OCI-LY7 (cell line): Measurements from ENCODE around the gene B3GAT1. TPM values are rescaled to one million over a fixed set of nuclear protein-coding genes. Genes with fewer than 3 reads are reported as not detected.

Source experiments
- BruUV-seq: library from RNA; stranded (reverse); fragments of 400-500 nt; replicated peaks from 2 replicates; lab custom pipeline; 2021; lab: Mats Ljungman, UMichigan
- CTCF ChIA-PET: fragments of 300-600 bp; sonication (Branson Sonifier 250); formaldehyde crosslinking; loops from one replicate; lab custom pipeline; 2022; ENCODE audit warnings: antibody characterized with exemption; ENCODE audit not compliant: unreplicated experiment; lab: Charles Lee
- POLR2A ChIA-PET: fragments of 300-600 bp; sonication (Branson Sonifier 250); formaldehyde crosslinking; loops from one replicate; lab custom pipeline; 2022; ENCODE audit warnings: antibody characterized with exemption; lab: Charles Lee
- DNase-seq: peaks from one replicate; pipeline ENCODE4 v3.0.0-alpha.2; 2015; ENCODE audit warnings: low spot score
- H2AFZ ChIP-seq: fragments of 200-600 bp; sonication (generic), shearing (Covaris generic); 2 replicates; pipeline ENCODE4 v1.6.1; 2014; ENCODE audit warnings: mild to moderate bottlenecking, antibody characterized with exemption, low read length, moderate library complexity
- H3K27ac ChIP-seq: fragments of 200-600 bp; sonication (generic); 2 replicates; pipeline ENCODE4 v1.5.1; 2014; ENCODE audit warnings: mixed run types, low read depth, mild to moderate bottlenecking, moderate library complexity, low read length, inconsistent platforms; ENCODE audit not compliant: poor library complexity, severe bottlenecking
- H3K36me3 ChIP-seq: fragments of 200-600 bp; sonication (generic); 2 replicates; pipeline ENCODE4 v1.6.1; 2014; ENCODE audit warnings: mild to moderate bottlenecking, antibody characterized with exemption, low read length, moderate library complexity, mixed read lengths; ENCODE audit not compliant: insufficient read depth
- H3K4me1 ChIP-seq: fragments of 200-600 bp; sonication (generic); 2 replicates; pipeline ENCODE4 v1.5.1; 2014; ENCODE audit warnings: mild to moderate bottlenecking, low read length; ENCODE audit not compliant: insufficient read depth, poor library complexity, severe bottlenecking
- H3K4me2 ChIP-seq: fragments of 200-600 bp; sonication (generic); 2 replicates; pipeline ENCODE4 v1.6.1; 2014; ENCODE audit warnings: mild to moderate bottlenecking, low read length
- H3K4me3 ChIP-seq: fragments of 200-600 bp; sonication (generic); 2 replicates; pipeline ENCODE4 v1.5.1; 2014; ENCODE audit warnings: mild to moderate bottlenecking, low read depth, low read length; ENCODE audit not compliant: poor library complexity, severe bottlenecking
- H3K79me2 ChIP-seq: fragments of 200-600 bp; sonication (generic); 2 replicates; pipeline ENCODE4 v1.6.1; 2016; ENCODE audit warnings: low read depth, mild to moderate bottlenecking, low read length, moderate library complexity, mixed read lengths; ENCODE audit not compliant: insufficient read depth
- H3K9me2 ChIP-seq: fragments of 200-600 bp; sonication (generic); 2 replicates; pipeline ENCODE4 v1.6.1; 2016; ENCODE audit warnings: mild to moderate bottlenecking, low read length, mixed read lengths; ENCODE audit not compliant: insufficient read depth
- H3K9me3 ChIP-seq: fragments of 200-600 bp; sonication (generic); 2 replicates; pipeline ENCODE4 v1.6.1; 2014; ENCODE audit warnings: mild to moderate bottlenecking, mixed run types, low read length, mixed read lengths
- H4K20me1 ChIP-seq: fragments of 200-600 bp; sonication (generic); 2 replicates; pipeline ENCODE4 v1.6.1; 2014; ENCODE audit warnings: mild to moderate bottlenecking, antibody characterized with exemption, low read length, moderate library complexity, mixed read lengths; ENCODE audit not compliant: insufficient read depth
- CTCF ChIP-seq: fragments of 200-600 bp; sonication (generic); conservative IDR thresholded peaks from 2 replicates; pipeline ENCODE4 v1.5.1; 2014; ENCODE audit warnings: mild to moderate bottlenecking, antibody characterized with exemption, low read length, moderate library complexity, mixed read lengths
- EZH2phosphoT487 ChIP-seq: fragments of 200-600 bp; sonication (generic); IDR thresholded peaks from 2 replicates; pipeline ENCODE4 v1.6.1; 2018; ENCODE audit warnings: low read depth, borderline replicate concordance, mild to moderate bottlenecking, mixed run types, antibody characterized with exemption, low read length, moderate library complexity, mixed read lengths
- intact Hi-C: fragments of 100-400 bp; cut with micrococcal nuclease; formaldehyde crosslinking; loops from one replicate; pipeline ENCODE4 v1.10.0; 2022; ENCODE audit not compliant: unreplicated experiment
- total RNA-seq, 2 experiments: library from RNA; depleted of rRNA in 1 of 2; stranded (reverse); fragments of >200 nt in 1 of 2; shearing (Covaris generic) in 1 of 2; gene quantifications; 2 replicates each; pipeline ENCODE4 v1.2.3, GENCODE V29; 2014 to 2022

The B3GAT1 gene
- total RNA-seq, 2 experiments from 2014 or later, result not detected

- BruUV-seq, result no TSS peak
- ChIA-PET POLR2A (no interaction called here), CTCF (no interaction called here)
Observed at GRCh38 chr11:134442246-134442645, 30.2 kb upstream of the B3GAT1 start.

GRCh38 chr11:134441706-134442105 is 29.7 kb upstream of the B3GAT1 start:
- DNase-seq, result no peak
- H3K4me3 ChIP-seq, result no peak overlapping the region
- H3K36me3 ChIP-seq, result no peaks in the 10 kb centered on the region
- intact Hi-C loops, result no loop called here
- no peak overlapping the region for H2AFZ ChIP-seq
- H3K27ac ChIP-seq, result no peak overlapping the region
- BruUV-seq, result no TSS peak
- TF ChIP-seq CTCF, result no peak
- TF ChIP-seq EZH2phosphoT487, result no peak
- no peaks in the 10 kb centered on the region for H3K9me3 ChIP-seq
- no peaks in the 10 kb centered on the region for H3K79me2 ChIP-seq
- H4K20me1 ChIP-seq, result no peaks in the 10 kb centered on the region
- CTCF ChIA-PET, result no interaction called here
- no peaks in the 10 kb centered on the region for H3K9me2 ChIP-seq
- H3K4me1 ChIP-seq, result no peaks in the 10 kb centered on the region
- POLR2A ChIA-PET, result no interaction called here
- H3K4me2 ChIP-seq, result no peak overlapping the region

More at GRCh38 chr11:134442246-134442645, 30.2 kb upstream of the B3GAT1 start:
- H3K4me1 ChIP-seq, result no peaks in the 10 kb centered on the region
- no peak overlapping the region for H3K4me2 ChIP-seq
- H2AFZ ChIP-seq, result no peak overlapping the region
- no peaks in the 10 kb centered on the region for H3K9me3 ChIP-seq
- H4K20me1 ChIP-seq, result no peaks in the 10 kb centered on the region
- H3K27ac ChIP-seq, result no peak overlapping the region
- TF ChIP-seq EZH2phosphoT487 (no peak), CTCF (no peak)
- no peaks in the 10 kb centered on the region for H3K36me3 ChIP-seq
- H3K9me2 ChIP-seq, result no peaks in the 10 kb centered on the region
- no peak for DNase-seq
- intact Hi-C loops, result no loop called here
- H3K4me3 ChIP-seq, result no peak overlapping the region
- no peaks in the 10 kb centered on the region for H3K79me2 ChIP-seq

- POLR2A ChIA-PET, result no interaction called here
- no peaks in the 10 kb centered on the region for H3K9me3 ChIP-seq
- CTCF ChIA-PET, result no interaction called here
Observed at GRCh38 chr11:134441281-134441680, 29.2 kb upstream of the B3GAT1 start.

More at GRCh38 chr11:134441281-134441680, 29.2 kb upstream of the B3GAT1 start:
- H2AFZ ChIP-seq, result no peak overlapping the region
- H3K4me1 ChIP-seq, result no peaks in the 10 kb centered on the region
- H3K4me3 ChIP-seq, result no peak overlapping the region
- H3K79me2 ChIP-seq, result no peaks in the 10 kb centered on the region
- H3K9me2 ChIP-seq, result no peaks in the 10 kb centered on the region
- no peak for DNase-seq
- intact Hi-C loops, result no loop called here
- BruUV-seq, result no TSS peak
- no peak for TF ChIP-seq EZH2phosphoT487
- TF ChIP-seq CTCF, result no peak
- no peak overlapping the region for H3K27ac ChIP-seq
- no peak overlapping the region for H3K4me2 ChIP-seq
- no peaks in the 10 kb centered on the region for H4K20me1 ChIP-seq
- no peaks in the 10 kb centered on the region for H3K36me3 ChIP-seq
